ENCODE data around the gene GCNT3. TPM values are rescaled to one million over a fixed set of nuclear protein-coding genes. Genes with fewer than 3 reads are reported as not detected.

GCNT3 gene, protein sequence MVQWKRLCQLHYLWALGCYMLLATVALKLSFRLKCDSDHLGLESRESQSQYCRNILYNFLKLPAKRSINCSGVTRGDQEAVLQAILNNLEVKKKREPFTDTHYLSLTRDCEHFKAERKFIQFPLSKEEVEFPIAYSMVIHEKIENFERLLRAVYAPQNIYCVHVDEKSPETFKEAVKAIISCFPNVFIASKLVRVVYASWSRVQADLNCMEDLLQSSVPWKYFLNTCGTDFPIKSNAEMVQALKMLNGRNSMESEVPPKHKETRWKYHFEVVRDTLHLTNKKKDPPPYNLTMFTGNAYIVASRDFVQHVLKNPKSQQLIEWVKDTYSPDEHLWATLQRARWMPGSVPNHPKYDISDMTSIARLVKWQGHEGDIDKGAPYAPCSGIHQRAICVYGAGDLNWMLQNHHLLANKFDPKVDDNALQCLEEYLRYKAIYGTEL
- total RNA-seq (1 to 10 TPM; 2.5 to 3.0 TPM), polyA plus RNA-seq (ENCODE audit: insufficient read depth, low read depth, low replicate concordance) (15.4 TPM)
- long read RNA-seq, donor 1: 0 reads
- long read RNA-seq, donor 2, partial matches to known transcripts: 119 of 119 reads
- long read RNA-seq, donor 2, other reads (novel, unspliced or antisense): 0 of 119 reads

DNA sequence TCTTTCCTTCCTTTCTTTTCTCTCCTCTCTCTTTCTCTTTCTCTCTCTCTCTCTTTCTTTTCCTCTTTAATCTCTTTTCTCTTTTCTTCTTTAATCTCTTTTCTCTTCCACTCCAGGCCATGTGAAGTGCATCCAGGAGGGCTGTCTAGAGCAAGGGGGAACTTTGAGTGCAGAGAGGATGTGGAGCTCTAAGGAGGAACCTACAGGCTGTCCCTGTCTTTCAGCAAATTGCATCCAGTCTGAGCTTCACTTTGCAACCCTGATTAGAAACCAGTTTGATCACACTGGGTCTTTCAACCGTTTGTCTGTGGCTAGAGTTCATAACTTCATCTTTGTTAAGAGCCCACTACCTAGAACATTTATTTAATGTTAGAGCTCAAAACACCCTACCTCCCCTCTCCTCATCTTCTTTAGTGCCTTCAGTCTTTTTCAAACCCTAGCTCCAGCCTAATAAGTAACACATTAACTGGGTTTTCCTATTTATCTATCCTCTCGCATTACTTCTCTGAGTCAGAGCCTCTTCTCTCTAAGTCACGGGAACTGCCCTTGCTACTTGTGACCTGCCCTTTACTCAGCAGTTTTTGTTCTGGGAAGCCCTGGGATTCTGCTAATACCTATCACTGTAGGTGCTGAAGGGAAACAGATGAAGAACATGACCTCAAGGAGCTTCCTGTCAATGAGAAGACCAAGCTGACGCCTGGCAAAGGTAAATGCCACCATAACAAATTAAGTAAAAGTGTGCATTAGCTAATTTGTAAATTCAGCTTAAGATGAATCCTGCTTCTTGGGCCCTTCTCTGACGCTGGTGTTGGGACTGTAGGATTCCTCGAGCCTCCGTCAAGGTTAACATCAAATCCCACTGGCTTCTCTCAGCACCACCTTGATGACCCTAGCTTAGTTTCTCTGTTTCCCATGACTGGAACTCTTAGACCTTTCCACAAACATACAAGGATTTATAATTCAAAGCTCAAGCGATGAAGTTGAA is at the start of gene GCNT3:
GCNT3 (plus strand) TSS at position 508 of the 985 bp plus-strand sequence. CDS start 6,456 bp downstream, outside the sequence.
- intact Hi-C loops (cut with DNase I; ENCODE audit: low total_unique reads): no loop called here
- Histone ChIP-seq H3K36me3 (ENCODE audit: low read depth, missing control alignments) (no peaks in the 10 kb centered on the region), H3K27me3 (no peaks in the 10 kb centered on the region), H3K9me3 (no peaks in the 10 kb centered on the region), H3K27ac (no peak within 1 kb of the TSS), H3K4me1 (no peaks in the 10 kb centered on the region), H3K4me3 (no peak within 1 kb of the TSS)
- 80 to 84% methylated on average over 8 of the region's 8 CpGs for WGBS, 2 donors
- DNase-seq: no peak
- TF ChIP-seq, protein P1, sequence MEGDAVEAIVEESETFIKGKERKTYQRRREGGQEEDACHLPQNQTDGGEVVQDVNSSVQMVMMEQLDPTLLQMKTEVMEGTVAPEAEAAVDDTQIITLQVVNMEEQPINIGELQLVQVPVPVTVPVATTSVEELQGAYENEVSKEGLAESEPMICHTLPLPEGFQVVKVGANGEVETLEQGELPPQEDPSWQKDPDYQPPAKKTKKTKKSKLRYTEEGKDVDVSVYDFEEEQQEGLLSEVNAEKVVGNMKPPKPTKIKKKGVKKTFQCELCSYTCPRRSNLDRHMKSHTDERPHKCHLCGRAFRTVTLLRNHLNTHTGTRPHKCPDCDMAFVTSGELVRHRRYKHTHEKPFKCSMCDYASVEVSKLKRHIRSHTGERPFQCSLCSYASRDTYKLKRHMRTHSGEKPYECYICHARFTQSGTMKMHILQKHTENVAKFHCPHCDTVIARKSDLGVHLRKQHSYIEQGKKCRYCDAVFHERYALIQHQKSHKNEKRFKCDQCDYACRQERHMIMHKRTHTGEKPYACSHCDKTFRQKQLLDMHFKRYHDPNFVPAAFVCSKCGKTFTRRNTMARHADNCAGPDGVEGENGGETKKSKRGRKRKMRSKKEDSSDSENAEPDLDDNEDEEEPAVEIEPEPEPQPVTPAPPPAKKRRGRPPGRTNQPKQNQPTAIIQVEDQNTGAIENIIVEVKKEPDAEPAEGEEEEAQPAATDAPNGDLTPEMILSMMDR (IDR thresholded peaks at IDR 0.05): no peak
- no peak for TF ChIP-seq POLR2A (IDR thresholded peaks at IDR 0.05)

DNA sequence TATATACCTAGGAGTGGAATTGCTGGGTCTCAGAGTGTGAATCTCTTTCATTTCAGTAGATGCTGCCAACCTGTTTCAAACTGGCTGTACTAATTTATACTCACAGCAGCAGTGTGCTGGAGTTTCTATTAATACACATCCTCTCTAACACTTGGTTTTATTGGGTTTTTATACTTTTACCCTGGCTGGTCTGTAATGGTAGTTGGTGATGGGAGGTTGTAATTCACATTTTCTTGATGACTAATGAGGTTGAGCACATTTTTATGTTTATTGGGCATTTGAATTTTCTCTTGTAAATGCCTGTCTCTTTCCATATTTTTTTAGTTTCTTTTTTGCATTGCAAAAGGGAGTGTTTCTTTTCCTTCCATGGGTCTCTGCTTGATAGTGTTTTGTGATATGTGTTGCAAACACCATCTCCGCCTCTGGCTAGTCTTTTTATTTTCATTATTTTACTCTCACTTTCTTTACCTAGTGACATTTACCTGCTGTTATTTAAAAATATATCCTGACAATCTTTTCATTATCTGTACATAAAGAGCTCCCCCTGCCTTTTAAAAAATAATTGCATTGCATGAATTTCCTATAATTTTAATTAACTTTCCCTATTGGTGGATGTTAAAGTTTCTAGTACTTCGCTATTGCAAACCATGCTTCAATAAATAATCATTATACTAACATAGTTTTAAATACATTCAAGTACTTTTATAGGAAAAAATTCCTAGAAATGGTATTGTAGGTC is 49.0 kb upstream of the GCNT3 start:
- no peaks in the 10 kb centered on the region for H3K36me3 ChIP-seq (ENCODE audit: low read depth, missing control alignments)
- no peaks in the 10 kb centered on the region for H3K4me1 ChIP-seq
- no peak overlapping the region for H3K27ac ChIP-seq
- 89 to 94% methylated on average over 2 of the region's 2 CpGs for WGBS, 2 donors
- no peak overlapping the region for H3K4me3 ChIP-seq
- H3K9me3 ChIP-seq: no peaks in the 10 kb centered on the region
- no peak for DNase-seq
- H3K27me3 ChIP-seq: no peaks in the 10 kb centered on the region
- intact Hi-C loops (cut with DNase I; ENCODE audit: low total_unique reads): no loop called here
- TF ChIP-seq, protein P1 (IDR thresholded peaks at IDR 0.05): no peak
- no peak for TF ChIP-seq POLR2A (IDR thresholded peaks at IDR 0.05)

- Histone ChIP-seq H3K27me3 (no peaks in the 10 kb centered on the region), H3K36me3 (ENCODE audit: low read depth, missing control alignments) (no peaks in the 10 kb centered on the region), H3K9me3 (no peaks in the 10 kb centered on the region), H3K27ac (no peak overlapping the region), H3K4me3 (no peak overlapping the region), H3K4me1 (no peaks in the 10 kb centered on the region)
- TF ChIP-seq, protein P1 (IDR thresholded peaks at IDR 0.05): no peak
- no peak for TF ChIP-seq POLR2A (IDR thresholded peaks at IDR 0.05)
- DNase-seq: no peak
- WGBS, 2 donors: 92 to 98% methylated on average over 4 of the region's 4 CpGs
- intact Hi-C loops (cut with DNase I; ENCODE audit: low total_unique reads): no loop called here
These were observed 46.3 kb upstream of the GCNT3 start for GRCh38 chr15:59565299-59565698.

DNA sequence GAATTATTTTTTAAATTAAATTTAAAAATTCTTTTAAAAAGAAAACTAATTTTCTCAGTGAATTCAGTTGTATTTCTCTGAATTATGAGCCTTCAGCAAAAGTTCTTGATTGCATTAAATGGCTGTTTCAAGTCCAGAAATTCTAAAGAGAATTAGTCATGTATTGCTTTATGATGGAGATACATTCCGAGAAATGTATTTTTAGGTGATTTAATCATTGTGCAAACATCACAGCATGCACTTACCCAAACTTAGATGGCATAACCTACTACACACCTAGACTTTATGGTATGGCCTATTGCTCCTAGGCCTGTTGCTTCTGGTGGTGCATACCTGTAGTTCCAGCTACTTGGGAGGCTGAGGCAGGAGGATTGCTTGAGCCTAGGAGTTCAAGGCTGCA is 44.3 kb upstream of the GCNT3 start:
- no peak overlapping the region for H3K27ac ChIP-seq
- 92 to 97% methylated on average over 1 of the region's 1 CpG for WGBS, 2 donors
- no peaks in the 10 kb centered on the region for H3K27me3 ChIP-seq
- TF ChIP-seq, protein P1 (IDR thresholded peaks at IDR 0.05): no peak
- no peak for TF ChIP-seq POLR2A (IDR thresholded peaks at IDR 0.05)
- no peaks in the 10 kb centered on the region for H3K9me3 ChIP-seq
- DNase-seq: no peak
- no peaks in the 10 kb centered on the region for H3K36me3 ChIP-seq (ENCODE audit: low read depth, missing control alignments)
- no peak overlapping the region for H3K4me3 ChIP-seq
- intact Hi-C loops (cut with DNase I; ENCODE audit: low total_unique reads): no loop called here
- H3K4me1 ChIP-seq: no peaks in the 10 kb centered on the region

Measured in testis (tissue), 5 donors.